ENCODE results near the gene CCDC149. TPM values are rescaled to one million over a fixed set of nuclear protein-coding genes. Genes with fewer than 3 reads are reported as not detected.

Gene CCDC149
- total and polyA plus RNA-seq, 2 of the 13 experiments (the other 11 are each of a cell fraction or from before 2014, with no cell fraction given): 0.44 to 0.95 TPM

DNA sequence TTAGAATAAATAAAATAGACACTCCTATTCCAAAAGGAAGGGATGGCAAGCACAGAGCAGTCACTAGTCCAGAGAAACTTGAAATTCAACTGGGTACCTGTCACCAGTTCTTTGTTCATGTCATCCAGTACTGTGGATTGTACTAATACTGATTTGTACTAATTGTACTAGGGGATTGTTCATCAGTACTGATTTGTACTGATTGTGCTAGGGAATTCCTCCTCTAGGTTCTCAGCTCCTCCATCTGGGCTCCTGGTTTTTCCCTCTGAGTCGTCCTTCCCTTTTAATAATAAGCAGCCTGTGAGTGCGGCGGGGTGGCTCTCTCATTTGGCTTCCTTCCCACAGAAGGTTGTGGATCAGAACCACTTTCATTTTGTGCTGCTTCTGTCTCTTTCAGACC, 148.5 kb downstream of the CCDC149 start:
- intact Hi-C loops (cut with micrococcal nuclease; ENCODE audit: unreplicated experiment): no loop called here
- in situ Hi-C loops (cut with HindIII; ENCODE audit: extremely low pct_ligation_motif_present, low pct_unique_long_range_greater_than_20kb): no loop called here
- Histone ChIP-seq H3K9me3 (ENCODE audit: low read length) (no peaks in the 10 kb centered on the region), H3K9ac (ENCODE audit: insufficient read depth, low read depth, low read length) (no peak overlapping the region), H3K27me3 (ENCODE audit: control insufficient read depth in 1 of 2, insufficient read depth in 2 of 2, low read length in 2 of 2) (no peaks in the 10 kb centered on the region; a peak in 1 of 5 replicates), H3K4me1 (ENCODE audit: insufficient read depth, low read length) (no peaks in the 10 kb centered on the region), H3K36me3 (replicated peaks in 1 of 2; ENCODE audit: control insufficient read depth in 1 of 2, insufficient read depth in 2 of 2, low read length in 2 of 2) (no peaks in the 10 kb centered on the region), H3K27ac (ENCODE audit: extremely low read length, insufficient read depth, low read length) (no peak overlapping the region), H2AFZ (ENCODE audit: low read length) (no peak overlapping the region), H3K4me3 (replicated peaks in 1 of 3; ENCODE audit: insufficient read depth in 1 of 3, low read depth in 2 of 3, low read length in 3 of 3) (no peak overlapping the region), H4K20me1 (ENCODE audit: insufficient read depth, low read length) (no peaks in the 10 kb centered on the region), H3K79me2 (ENCODE audit: insufficient read depth, low read length) (no peaks in the 10 kb centered on the region), H3K4me2 (ENCODE audit: low read depth, low read length) (no peak overlapping the region)
- CTCF ChIA-PET (ENCODE audit: low intra/inter-chr PET ratio, low total read pairs): no interaction called here
- no peak for FAIRE-seq
- no peak for TF ChIP-seq ZNF354B (CRISPR knock-in tag; IDR thresholded peaks at IDR 0.05)
- DNase-seq (ENCODE audit: low spot score): no peak
- WGBS (ENCODE audit: low lambda C conversion rate): 52% methylated on average over 3 of the region's 3 CpGs
- no peak for ATAC-seq
- POLR2A ChIA-PET: no interaction called here
- no TSS peak for BruUV-seq (replicated peaks)

- H3K36me3 ChIP-seq (replicated peaks in 1 of 2; ENCODE audit: control insufficient read depth in 1 of 2, insufficient read depth in 2 of 2, low read length in 2 of 2): no peaks in the 10 kb centered on the region
- H3K4me2 ChIP-seq (ENCODE audit: low read depth, low read length): no peak overlapping the region
- no peaks in the 10 kb centered on the region for H3K79me2 ChIP-seq (ENCODE audit: insufficient read depth, low read length)
- no TSS peak for BruUV-seq (replicated peaks)
- no peak for ATAC-seq
- 1% methylated on average over 4 of the region's 5 CpGs for WGBS (ENCODE audit: low lambda C conversion rate)
- H2AFZ ChIP-seq (ENCODE audit: low read length): no peak overlapping the region
- POLR2A ChIA-PET: no interaction called here
- H4K20me1 ChIP-seq (ENCODE audit: insufficient read depth, low read length): no peaks in the 10 kb centered on the region
- no peak overlapping the region for H3K27ac ChIP-seq (ENCODE audit: extremely low read length, insufficient read depth, low read length)
- no peaks in the 10 kb centered on the region for H3K9me3 ChIP-seq (ENCODE audit: low read length)
- no peak for DNase-seq (ENCODE audit: low spot score)
- H3K27me3 ChIP-seq (ENCODE audit: control insufficient read depth in 1 of 2, insufficient read depth in 2 of 2, low read length in 2 of 2): no peaks in the 10 kb centered on the region; a peak in 1 of 5 replicates
- no peak overlapping the region for H3K4me3 ChIP-seq (replicated peaks in 1 of 3; ENCODE audit: insufficient read depth in 1 of 3, low read depth in 2 of 3, low read length in 3 of 3)
- intact Hi-C loops (cut with micrococcal nuclease; ENCODE audit: unreplicated experiment): no loop called here
- in situ Hi-C loops (cut with HindIII; ENCODE audit: extremely low pct_ligation_motif_present, low pct_unique_long_range_greater_than_20kb): no loop called here
- CTCF ChIA-PET (ENCODE audit: low intra/inter-chr PET ratio, low total read pairs): no interaction called here
- no peak overlapping the region for H3K9ac ChIP-seq (ENCODE audit: insufficient read depth, low read depth, low read length)
- FAIRE-seq: no peak
- no peaks in the 10 kb centered on the region for H3K4me1 ChIP-seq (ENCODE audit: insufficient read depth, low read length)
- TF ChIP-seq LCORL (IDR thresholded peaks at IDR 0.05): no peak
- TF ChIP-seq LCORL (CRISPR knock-in tag; IDR thresholded peaks at IDR 0.05): no peak
- no peak for TF ChIP-seq ZNF225 (CRISPR knock-in tag; IDR thresholded peaks at IDR 0.05)
- TF ChIP-seq ZNF362 (CRISPR knock-in tag; IDR thresholded peaks at IDR 0.05; ENCODE audit: borderline replicate concordance): no peak
- TF ChIP-seq ZNF263 (CRISPR knock-in tag; IDR thresholded peaks at IDR 0.05): no peak
- no peak for TF ChIP-seq ZNF101 (CRISPR knock-in tag; IDR thresholded peaks at IDR 0.05; ENCODE audit: borderline replicate concordance, low read depth)
- TF ChIP-seq HBP1 (CRISPR knock-in tag; IDR thresholded peaks at IDR 0.05; ENCODE audit: low read depth): no peak
- no peak for TF ChIP-seq GTF2F1 (IDR thresholded peaks at IDR 0.05; ENCODE audit: low read length)
- TF ChIP-seq KLF15 (CRISPR knock-in tag; IDR thresholded peaks at IDR 0.05; ENCODE audit: borderline replicate concordance): no peak
- TF ChIP-seq ZNF569 (CRISPR knock-in tag; IDR thresholded peaks at IDR 0.05; ENCODE audit: borderline replicate concordance): no peak
- TF ChIP-seq ZNF775 (CRISPR knock-in tag; IDR thresholded peaks at IDR 0.05; ENCODE audit: borderline replicate concordance): no peak
- no peak for TF ChIP-seq ZNF614 (CRISPR knock-in tag; IDR thresholded peaks at IDR 0.05; ENCODE audit: borderline replicate concordance)
- TF ChIP-seq UBTF (CRISPR knock-in tag; IDR thresholded peaks at IDR 0.05): no peak
Measured at GRCh38 chr4:24763631-24764297, 149.1 kb downstream of the CCDC149 start.

Data from HepG2 (cell line).